Nephron progenitor cell (in vitro differentiated cells): ENCODE results near the gene CDC42SE1.

Experiments
- DNase-seq: peaks from one replicate; pipeline ENCODE4 v3.0.0; 2021
- H3K27ac Mint-ChIP-seq: 2 replicates; pipeline ENCODE4 v1.8.0; 2021; ENCODE audit warnings: mild to moderate bottlenecking, moderate library complexity, mixed read lengths
- H3K27me3 Mint-ChIP-seq: 2 replicates; pipeline ENCODE4 v1.8.0; 2021; ENCODE audit warnings: mild to moderate bottlenecking, low read depth, mixed read lengths; ENCODE audit not compliant: poor library complexity
- H3K36me3 Mint-ChIP-seq: 2 replicates; pipeline ENCODE4 v1.8.0; 2021; ENCODE audit warnings: low read depth, mixed read lengths
- H3K4me1 Mint-ChIP-seq: 2 replicates; pipeline ENCODE4 v1.8.0; 2021; ENCODE audit warnings: mixed read lengths
- H3K4me3 Mint-ChIP-seq: 2 replicates; pipeline ENCODE4 v1.8.0; 2021; ENCODE audit warnings: mild to moderate bottlenecking, moderate library complexity, mixed read lengths
- H3K9me3 Mint-ChIP-seq: 2 replicates; pipeline ENCODE4 v1.8.0; 2021; ENCODE audit warnings: mild to moderate bottlenecking, moderate library complexity, mixed read lengths
- CTCF ChIP-seq: fragments of 200-600 bp; sonication (generic); IDR thresholded peaks from 2 replicates; pipeline ENCODE4 v1.5.0; 2021; ENCODE audit warnings: antibody characterized with exemption

CDC42SE1 gene

GRCh38 chr1:151043163-151043562, 16.3 kb downstream of the CDC42SE1 start:
- Mint-ChIP-seq H3K36me3 (no peaks in the 10 kb centered on the region), H3K4me1 (peaks cover 23% of the 10 kb centered on the region), H3K4me3 (no peak overlapping the region), H3K9me3 (no peaks in the 10 kb centered on the region), H3K27ac (no peak overlapping the region), H3K27me3 (peaks cover 3% of the 10 kb centered on the region)
- no peak for TF ChIP-seq CTCF
- DNase-seq = no peak

- no peak overlapping the region for H3K4me3 Mint-ChIP-seq
- H3K36me3 Mint-ChIP-seq = peaks cover 16% of the 10 kb centered on the region
- DNase-seq = no peak
- TF ChIP-seq CTCF = no peak
- no peaks in the 10 kb centered on the region for H3K27me3 Mint-ChIP-seq
- H3K4me1 Mint-ChIP-seq = no peaks in the 10 kb centered on the region
- H3K27ac Mint-ChIP-seq = no peak overlapping the region
- no peaks in the 10 kb centered on the region for H3K9me3 Mint-ChIP-seq
Observed at GRCh38 chr1:151039521-151039920, 19.9 kb downstream of the CDC42SE1 start.

- TF ChIP-seq CTCF = no peak
- no peak for DNase-seq
- Mint-ChIP-seq H3K4me3 (no peak overlapping the region), H3K9me3 (no peaks in the 10 kb centered on the region), H3K27ac (peak overlapping the region; percentile 21), H3K36me3 (peaks cover 28% of the 10 kb centered on the region), H3K4me1 (no peaks in the 10 kb centered on the region), H3K27me3 (no peaks in the 10 kb centered on the region)
Observed at GRCh38 chr1:151037032-151037431, 22.4 kb downstream of the CDC42SE1 start.

GRCh38 chr1:151036356-151036755, 23.1 kb downstream of the CDC42SE1 start, which contains the start of gene BNIPL:
TSS of gene BNIPL (plus strand) at chr1:151036586. CDS start at chr1:151036726, 140 bp downstream.
- DNase-seq = no peak
- Mint-ChIP-seq H3K9me3 (no peaks in the 10 kb centered on the region), H3K4me3 (no peak within 1 kb of the TSS), H3K27me3 (no peaks in the 10 kb centered on the region), H3K4me1 (no peaks in the 10 kb centered on the region), H3K27ac (peak within 1 kb of the TSS; percentile 44), H3K36me3 (peaks cover 33% of the 10 kb centered on the region)
- no peak for TF ChIP-seq CTCF

- H3K27ac Mint-ChIP-seq = peak overlapping the region; percentile 44
- no peak overlapping the region for H3K4me3 Mint-ChIP-seq
- peaks cover 40% of the 10 kb centered on the region for H3K36me3 Mint-ChIP-seq
- no peak for DNase-seq
- no peaks in the 10 kb centered on the region for H3K4me1 Mint-ChIP-seq
- no peak for TF ChIP-seq CTCF
- H3K9me3 Mint-ChIP-seq = no peaks in the 10 kb centered on the region
- H3K27me3 Mint-ChIP-seq = no peaks in the 10 kb centered on the region
Observed at GRCh38 chr1:151035167-151035566, 24.3 kb downstream of the CDC42SE1 start.

- Mint-ChIP-seq H3K36me3 (peaks cover 61% of the 10 kb centered on the region), H3K9me3 (no peaks in the 10 kb centered on the region), H3K4me1 (no peaks in the 10 kb centered on the region), H3K27ac (no peak overlapping the region), H3K4me3 (no peak overlapping the region), H3K27me3 (no peaks in the 10 kb centered on the region)
- DNase-seq = no peak
- no peak for TF ChIP-seq CTCF
Observed at GRCh38 chr1:151032164-151032563, 27.3 kb downstream of the CDC42SE1 start.
